ENCODE measurements around the gene REXO1.
A peak's percentile ranks its signal among the peaks of the same experiment; 100 is the strongest.
"Not testable (repeated sequence)": the region's sequence is repeated elsewhere in the genome, so short reads cannot be mapped to it uniquely, and the experiment has no call there.

REXO1 gene

GRCh38 chr19:1888385-1888784 lies 40.1 kb upstream of the REXO1 start:
- Histone ChIP-seq H2AFZ (no peak overlapping the region), H3K9me3 (ENCODE audit: control insufficient read depth, low read length) (no peaks in the 10 kb centered on the region), H3K4me1 (peaks cover 6% of the 10 kb centered on the region), H3K27ac (no peak overlapping the region), H3K4me3 (ENCODE audit: low read depth, low read length) (no peak overlapping the region), H3K4me2 (ENCODE audit: low read length) (no peak overlapping the region), H3K9ac (no peak overlapping the region), H3K36me3 (ENCODE audit: control insufficient read depth, insufficient read depth, low read length) (no peaks in the 10 kb centered on the region), H3K27me3 (ENCODE audit: control insufficient read depth, insufficient read depth, low read length) (no peaks in the 10 kb centered on the region), H3K79me2 (peaks cover 13% of the 10 kb centered on the region)
- no peak for TF ChIP-seq CTCF (IDR thresholded peaks at IDR 0.05)

- H2AFZ ChIP-seq; H3K9me3 ChIP-seq (ENCODE audit: control insufficient read depth, low read length); H3K27me3 ChIP-seq (ENCODE audit: control insufficient read depth, insufficient read depth, low read length); H3K4me3 ChIP-seq (ENCODE audit: low read depth, low read length); H3K4me1 ChIP-seq; H3K27ac ChIP-seq; H3K36me3 ChIP-seq (ENCODE audit: control insufficient read depth, insufficient read depth, low read length); H3K4me2 ChIP-seq (ENCODE audit: low read length); H3K9ac ChIP-seq: not testable (repeated sequence)
- peaks cover 23% of the 10 kb centered on the region for H3K79me2 ChIP-seq
Measured at GRCh38 chr19:1886360-1886759, 38.1 kb upstream of the REXO1 start.

- H3K27me3 ChIP-seq (ENCODE audit: control insufficient read depth, insufficient read depth, low read length), result not testable (repeated sequence)
Measured at GRCh38 chr19:1885398-1886119, 37.3 kb upstream of the REXO1 start, which contains the start of gene ABHD17A. Gene ABHD17A (minus strand): TSS chr19:1885496. CDS start chr19:1881566, 3,930 bp downstream.

GRCh38 chr19:1884719-1885334 lies 36.5 kb upstream of the REXO1 start:
- peak overlapping the region; percentile 64 for H3K27ac ChIP-seq
- no peak for TF ChIP-seq CTCF (IDR thresholded peaks at IDR 0.05)
- peak overlapping the region; percentile 69 for H3K9ac ChIP-seq
- H3K9me3 ChIP-seq (ENCODE audit: control insufficient read depth, low read length), result no peaks in the 10 kb centered on the region
- peak overlapping the region; percentile 55 for H2AFZ ChIP-seq
- peaks cover 26% of the 10 kb centered on the region for H3K79me2 ChIP-seq
- H3K4me3 ChIP-seq (ENCODE audit: low read depth, low read length), result peak overlapping the region; percentile 64
- H3K36me3 ChIP-seq (ENCODE audit: control insufficient read depth, insufficient read depth, low read length), result no peaks in the 10 kb centered on the region
- peak overlapping the region; percentile 70 for H3K4me2 ChIP-seq (ENCODE audit: low read length)
- no peaks in the 10 kb centered on the region for H3K27me3 ChIP-seq (ENCODE audit: control insufficient read depth, insufficient read depth, low read length)
- H3K4me1 ChIP-seq, result peaks cover 6% of the 10 kb centered on the region

More at GRCh38 chr19:1885398-1886119, 37.3 kb upstream of the REXO1 start, which contains the start of gene ABHD17A:
- Histone ChIP-seq H3K79me2 (peaks cover 24% of the 10 kb centered on the region), H3K4me2 (ENCODE audit: low read length) (peak within 1 kb of the TSS; percentile 70), H2AFZ (peak within 1 kb of the TSS; percentile 55), H3K27ac (peak within 1 kb of the TSS; percentile 64), H3K4me3 (ENCODE audit: low read depth, low read length) (peak within 1 kb of the TSS; percentile 64), H3K9ac (peak within 1 kb of the TSS; percentile 69)
- H3K9me3 ChIP-seq (ENCODE audit: control insufficient read depth, low read length); H3K4me1 ChIP-seq; H3K36me3 ChIP-seq (ENCODE audit: control insufficient read depth, insufficient read depth, low read length): not testable (repeated sequence)

- no peak for TF ChIP-seq CTCF (IDR thresholded peaks at IDR 0.05)
- peaks cover 6% of the 10 kb centered on the region for H3K4me1 ChIP-seq
Measured at GRCh38 chr19:1884291-1884718, 36.0 kb upstream of the REXO1 start.

More at GRCh38 chr19:1884291-1884718, 36.0 kb upstream of the REXO1 start:
- Histone ChIP-seq H3K79me2 (peaks cover 26% of the 10 kb centered on the region), H3K9me3 (ENCODE audit: control insufficient read depth, low read length) (no peaks in the 10 kb centered on the region), H3K4me2 (ENCODE audit: low read length) (peak overlapping the region; percentile 70), H3K9ac (no peak overlapping the region), H2AFZ (no peak overlapping the region), H3K27me3 (ENCODE audit: control insufficient read depth, insufficient read depth, low read length) (no peaks in the 10 kb centered on the region), H3K4me3 (ENCODE audit: low read depth, low read length) (peak overlapping the region; percentile 64), H3K27ac (peak overlapping the region; percentile 64), H3K36me3 (ENCODE audit: control insufficient read depth, insufficient read depth, low read length) (no peaks in the 10 kb centered on the region)
